Putamen (tissue), 1 donor: ENCODE measurements around the gene CPSF6.
"Not testable (repeated sequence)": the region's sequence is repeated elsewhere in the genome, so short reads cannot be mapped to it uniquely, and the experiment has no call there.

Experiments used
- DNase-seq: peaks from one replicate; pipeline ENCODE4 v3.0.0-alpha.2; 2016; ENCODE audit warnings: low spot score

The CPSF6 gene

GRCh38 chr12:69258655-69259054 is 19.3 kb downstream of the CPSF6 start:
- DNase-seq: no peak

- no peak for DNase-seq
Measured at GRCh38 chr12:69262264-69262974, 23.1 kb downstream of the CPSF6 start.

DNA sequence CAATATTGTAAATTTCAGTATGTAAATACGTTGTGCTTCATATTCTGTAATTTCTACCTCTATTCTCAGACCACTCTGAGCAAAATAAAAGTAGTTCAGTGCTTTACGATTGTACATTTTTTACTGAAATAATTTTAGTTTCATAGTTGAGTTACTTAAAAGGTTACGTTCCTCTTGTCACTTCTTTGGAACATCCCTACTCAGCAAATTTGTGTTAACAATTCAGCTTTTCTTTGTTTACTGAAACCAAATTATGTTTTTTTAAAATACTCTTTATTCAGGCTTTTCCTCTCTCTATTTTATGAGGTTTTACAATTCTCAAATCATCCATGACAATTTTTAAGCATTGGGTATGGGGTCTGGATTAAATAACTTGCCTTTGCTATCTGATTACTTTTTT is 25.8 kb downstream of the CPSF6 start:
- no peak for DNase-seq

- DNase-seq: not testable (repeated sequence)
Measured at GRCh38 chr12:69265633-69266032, 26.3 kb downstream of the CPSF6 start.

DNA sequence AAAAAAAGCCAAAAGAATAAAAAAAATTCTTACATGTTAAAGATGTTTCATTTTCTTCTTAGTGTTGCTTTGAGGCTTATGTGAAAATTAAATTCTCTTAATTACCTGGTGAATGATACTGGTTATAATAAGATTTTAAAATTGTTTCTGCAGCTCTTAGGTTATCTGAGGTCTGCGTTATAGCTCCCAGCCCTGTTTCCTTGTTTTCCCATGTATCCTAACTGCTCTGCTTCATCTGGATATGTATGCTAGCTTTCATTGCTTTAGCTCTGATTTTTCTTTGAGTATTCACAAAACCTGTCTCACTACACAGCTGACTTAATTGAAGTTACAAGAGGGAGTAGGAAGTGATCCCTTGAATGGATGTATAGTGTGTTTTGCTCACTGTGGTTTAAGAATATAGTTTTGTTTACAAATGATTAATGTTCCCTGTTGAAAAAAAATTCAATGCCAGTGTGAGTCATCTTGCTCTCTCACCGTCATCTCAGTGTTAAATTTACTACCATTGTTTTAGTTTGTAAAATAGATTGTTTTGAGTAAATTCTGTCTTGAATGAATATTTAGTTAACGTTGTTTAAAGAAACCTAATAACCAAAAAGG is 26.8 kb downstream of the CPSF6 start:
- DNase-seq: no peak

GRCh38 chr12:69269736-69270135 is 30.4 kb downstream of the CPSF6 start:
- DNase-seq: no peak

DNA sequence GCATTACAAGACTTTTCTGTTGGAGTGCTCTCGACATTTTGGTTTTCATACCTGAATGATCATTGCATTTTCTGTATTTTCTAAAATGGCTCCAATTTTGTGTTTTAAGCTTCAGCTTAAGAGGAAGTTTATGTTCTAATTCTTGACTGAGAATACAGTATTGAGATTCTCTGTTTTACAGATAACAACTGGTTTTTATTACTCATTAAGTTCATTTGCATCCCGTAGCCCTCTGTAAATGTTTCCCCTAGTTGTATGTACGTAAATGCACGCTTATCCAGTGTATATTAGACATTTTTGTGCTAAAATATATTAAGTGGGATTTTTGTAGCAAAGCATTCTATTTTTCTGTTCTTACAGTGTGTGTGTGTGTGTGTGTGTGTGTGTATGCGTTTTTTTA is 33.1 kb downstream of the CPSF6 start:
- no peak for DNase-seq

- no peak for DNase-seq
Measured at GRCh38 chr12:69274861-69275260, 35.5 kb downstream of the CPSF6 start.

GRCh38 chr12:69275471-69275891 is 36.1 kb downstream of the CPSF6 start:
- DNase-seq: no peak

- DNase-seq: no peak
Measured at GRCh38 chr12:69278814-69279782, 39.7 kb downstream of the CPSF6 start.

- DNase-seq: peak; percentile 59
Measured at GRCh38 chr12:69284131-69284530, 44.8 kb downstream of the CPSF6 start.

- no peak for DNase-seq
Measured at GRCh38 chr12:69287556-69287955, 48.2 kb downstream of the CPSF6 start.

DNA sequence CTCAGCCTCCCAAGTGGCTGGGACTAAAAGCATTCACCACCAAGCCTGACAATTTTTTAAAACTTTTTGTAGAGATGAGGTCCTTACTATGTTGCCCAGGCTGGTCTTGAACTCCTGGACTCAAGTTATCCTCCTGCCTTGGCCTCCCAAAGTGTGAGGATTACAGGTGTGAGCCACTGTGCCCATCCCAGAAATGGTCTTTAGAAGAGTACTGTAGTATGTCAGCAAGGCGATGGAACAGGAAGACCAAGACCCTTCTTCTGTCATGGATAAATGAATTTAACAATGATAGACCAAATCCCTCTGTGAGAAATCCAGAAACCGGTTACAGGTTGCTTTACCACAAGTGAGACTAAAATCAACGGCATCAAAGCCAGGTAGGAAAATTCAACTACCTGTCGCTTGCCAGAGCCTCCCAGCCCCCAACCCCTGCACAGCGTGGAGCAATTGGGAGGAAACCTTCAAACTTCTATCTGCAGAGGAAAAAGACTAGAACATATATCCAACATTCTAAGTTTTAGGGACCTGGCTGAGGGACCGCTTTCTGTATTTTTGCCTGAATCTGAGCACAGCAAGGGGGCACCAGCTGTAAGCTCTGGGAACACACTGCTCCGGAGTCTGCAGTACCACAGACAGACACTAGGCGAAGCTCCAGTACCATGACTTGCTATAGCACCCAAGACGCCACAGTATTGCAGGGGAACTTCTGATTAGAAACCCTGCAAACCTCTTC is 51.3 kb downstream of the CPSF6 start:
- DNase-seq: peak; percentile 78

GRCh38 chr12:69291278-69291593 is 51.9 kb downstream of the CPSF6 start:
- no peak for DNase-seq

DNA sequence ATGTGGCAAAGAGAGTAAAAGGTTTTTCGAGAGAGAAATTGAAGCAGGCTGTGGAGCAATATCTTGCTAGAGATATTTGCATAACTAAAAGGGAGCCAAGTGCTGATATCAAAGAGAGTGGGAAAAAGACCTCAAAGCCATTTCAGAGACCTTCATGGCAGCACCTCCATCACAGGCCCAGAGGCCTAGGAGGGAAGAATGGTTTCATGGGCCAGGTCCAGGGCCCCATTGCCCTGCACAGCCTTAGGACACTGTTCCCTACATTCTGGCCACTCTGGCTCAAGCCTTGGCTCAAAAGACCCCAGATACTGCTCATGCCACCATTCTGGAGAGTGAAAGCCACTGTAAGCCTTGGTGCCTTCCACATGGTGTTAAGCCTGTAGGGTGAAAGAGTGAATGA is 58.8 kb downstream of the CPSF6 start:
- DNase-seq: no peak

- DNase-seq: no peak
Measured at GRCh38 chr12:69298947-69299346, 59.6 kb downstream of the CPSF6 start.

DNA sequence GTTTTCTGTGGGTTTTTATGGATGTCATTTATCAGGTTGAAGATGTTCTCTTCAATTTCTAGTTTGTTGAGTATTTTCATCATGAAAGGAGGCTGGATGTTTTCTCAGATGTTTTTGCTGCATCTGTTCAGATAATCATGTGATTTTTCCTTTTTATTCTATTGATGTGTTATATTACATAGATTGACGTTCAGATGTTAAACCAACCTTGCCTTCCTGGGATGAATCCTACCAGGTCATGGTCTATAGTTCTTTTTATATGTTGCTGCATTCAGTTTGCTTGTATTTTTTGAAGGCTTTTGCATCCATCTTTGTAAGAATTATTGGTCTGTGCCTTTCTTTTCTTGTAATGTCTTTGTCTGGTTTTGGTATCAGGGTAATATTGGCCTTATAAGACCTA is 64.9 kb downstream of the CPSF6 start:
- DNase-seq: no peak

DNA sequence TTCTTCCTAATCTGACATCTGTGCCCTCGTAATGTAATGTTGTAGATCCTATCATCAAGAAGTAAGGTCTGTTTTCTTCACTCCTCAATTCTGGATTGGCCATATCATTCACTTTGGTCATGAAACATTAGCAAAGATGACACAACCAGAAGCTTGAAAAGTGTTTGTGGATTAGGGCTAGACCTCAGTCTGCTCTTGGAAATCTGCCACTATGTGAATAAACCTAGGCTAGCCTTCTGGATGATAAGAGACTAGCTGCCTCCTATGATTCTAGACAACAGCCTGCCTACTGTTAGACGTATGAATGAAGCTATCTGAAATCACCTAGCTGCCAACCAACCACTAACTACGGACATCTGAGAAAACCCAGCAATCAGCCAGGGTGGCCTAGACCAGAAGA is 70.1 kb downstream of the CPSF6 start:
- no peak for DNase-seq

GRCh38 chr12:69313209-69313608 is 73.8 kb downstream of the CPSF6 start:
- DNase-seq: no peak

- not testable (repeated sequence) for DNase-seq
Measured at GRCh38 chr12:69316784-69317183, 77.4 kb downstream of the CPSF6 start.

DNA sequence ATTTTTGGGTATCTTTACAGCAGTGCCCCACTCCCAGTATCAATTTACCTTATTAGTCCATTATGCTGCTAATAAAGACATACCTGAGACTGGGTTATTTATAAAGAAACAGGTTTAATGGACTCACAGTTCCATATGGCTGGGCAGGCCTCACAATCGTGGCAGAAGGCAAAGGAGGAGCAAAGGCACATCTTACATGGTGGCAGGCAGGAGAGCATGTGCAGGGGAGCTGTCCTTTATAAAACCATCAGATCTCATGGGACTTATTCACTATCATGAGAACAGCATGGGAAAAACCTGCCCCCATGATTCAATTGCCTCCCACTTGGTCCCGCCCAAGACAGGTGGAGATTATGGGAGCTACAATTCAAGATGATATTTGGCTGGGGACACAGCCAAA is 77.9 kb downstream of the CPSF6 start:
- not testable (repeated sequence) for DNase-seq

GRCh38 chr12:69318225-69318624 is 78.9 kb downstream of the CPSF6 start:
- no peak for DNase-seq
